GM18867 (cell line): ENCODE results near the gene ATP6V0C.
"Not testable (repeated sequence)": the region's sequence is repeated elsewhere in the genome, so short reads cannot be mapped to it uniquely, and the experiment has no call there.

Source experiments
- ATAC-seq: cut with Tn5 transposase; IDR thresholded peaks from one replicate; pipeline ENCODE4 v1.9.1; 2021; ENCODE audit warnings: mild to moderate bottlenecking, moderate library complexity; ENCODE audit not compliant: unreplicated experiment

ATP6V0C gene

GRCh38 chr16:2474877-2475412 is 38.8 kb upstream of the ATP6V0C start, which contains the start of gene TBC1D24:
TSS of gene TBC1D24 (plus strand) at chr16:2475127. CDS start at chr16:2496149, 21,022 bp downstream.
- peak; percentile 65 for ATAC-seq

- peak; percentile 20 for ATAC-seq
Observed at GRCh38 chr16:2475413-2476344, 38.1 kb upstream of the ATP6V0C start.

- ATAC-seq: no peak
Observed at GRCh38 chr16:2476345-2476720, 37.4 kb upstream of the ATP6V0C start.

- ATAC-seq: no peak
Observed at GRCh38 chr16:2476741-2477140, 37.0 kb upstream of the ATP6V0C start.

GRCh38 chr16:2477327-2477726 is 36.4 kb upstream of the ATP6V0C start:
- ATAC-seq: no peak

GRCh38 chr16:2478279-2478678 is 35.5 kb upstream of the ATP6V0C start:
- no peak for ATAC-seq

GRCh38 chr16:2479996-2480395 is 33.8 kb upstream of the ATP6V0C start:
- not testable (repeated sequence) for ATAC-seq

GRCh38 chr16:2480948-2481347 is 32.8 kb upstream of the ATP6V0C start:
- no peak for ATAC-seq

- ATAC-seq: no peak
Observed at GRCh38 chr16:2481676-2482075, 32.1 kb upstream of the ATP6V0C start.

- no peak for ATAC-seq
Observed at GRCh38 chr16:2482249-2482648, 31.5 kb upstream of the ATP6V0C start.

- no peak for ATAC-seq
Observed at GRCh38 chr16:2482708-2483534, 30.8 kb upstream of the ATP6V0C start.

GRCh38 chr16:2483939-2484897 is 29.5 kb upstream of the ATP6V0C start:
- ATAC-seq: no peak

- no peak for ATAC-seq
Observed at GRCh38 chr16:2484898-2485508, 28.7 kb upstream of the ATP6V0C start.

- no peak for ATAC-seq
Observed at GRCh38 chr16:2485811-2486507, 27.8 kb upstream of the ATP6V0C start.

GRCh38 chr16:2486645-2487516 is 26.9 kb upstream of the ATP6V0C start:
- peak; percentile 58 for ATAC-seq

GRCh38 chr16:2487517-2487842 is 26.3 kb upstream of the ATP6V0C start:
- no peak for ATAC-seq

GRCh38 chr16:2487903-2488531 is 25.7 kb upstream of the ATP6V0C start:
- no peak for ATAC-seq

GRCh38 chr16:2489581-2489980 is 24.2 kb upstream of the ATP6V0C start:
- ATAC-seq: no peak
